ENCODE results near the gene CX3CR1. TPM values are rescaled to one million over a fixed set of nuclear protein-coding genes. Genes with fewer than 3 reads are reported as not detected.

CX3CR1 gene
- total and polyA plus RNA-seq, 2 donors (not counting 1 experiment from before 2014, with no cell fraction given) = 0.16 to 0.27 TPM

- no peak overlapping the region for H3K4me3 Mint-ChIP-seq
- POLR2A ChIA-PET = no interaction called here
Observed at GRCh38 chr3:39299279-39299678, 19.4 kb upstream of the CX3CR1 start.

More at GRCh38 chr3:39299279-39299678, 19.4 kb upstream of the CX3CR1 start:
- Mint-ChIP-seq H3K4me1 (no peaks in the 10 kb centered on the region), H3K27me3 (peaks cover 41% of the 10 kb centered on the region), H3K27ac (no peak overlapping the region), H3K9me3 (ENCODE audit: insufficient read depth) (peaks cover 16% of the 10 kb centered on the region)
- CTCF ChIA-PET = no interaction called here
- H3K36me3 ChIP-seq (replicated peaks in 1 of 2; ENCODE audit: control extremely low read depth in 1 of 2, control insufficient read depth in 1 of 2, extremely low read depth in 1 of 2, insufficient read depth in 2 of 2, low read length in 1 of 2) = no peaks in the 10 kb centered on the region
- no peak for TF ChIP-seq CTCF (IDR thresholded peaks at IDR 0.05)
- no peak for TF ChIP-seq EZH2 (IDR thresholded peaks at IDR 0.05; ENCODE audit: borderline replicate concordance, insufficient read depth, low read depth, low read length, poor library complexity, severe bottlenecking)
- ATAC-seq (ENCODE audit: low read depth) (no peak), DNase-seq (no peak)
- H4K20me1 ChIP-seq (ENCODE audit: control insufficient read depth, insufficient read depth, low read length, poor library complexity, severe bottlenecking) = no peaks in the 10 kb centered on the region
- H3K4me3 ChIP-seq (ENCODE audit: control extremely low read depth in 1 of 5, extremely low read depth in 1 of 5, insufficient read depth in 1 of 5, low read depth in 2 of 5, low read length in 4 of 5) = no peak overlapping the region
- H3K4me2 ChIP-seq (replicated peaks; ENCODE audit: low read depth, low read length, poor library complexity, severe bottlenecking) = no peak overlapping the region
- no peaks in the 10 kb centered on the region for H3K79me2 ChIP-seq (ENCODE audit: control insufficient read depth, insufficient read depth, low read length)
- no peak overlapping the region for H3K27ac ChIP-seq (ENCODE audit: low read length in 2 of 2)
- intact Hi-C loops (cut with micrococcal nuclease) = no loop called here
- no peak overlapping the region for H2AFZ ChIP-seq (ENCODE audit: insufficient read depth, low read depth, low read length, poor library complexity, severe bottlenecking)
- peaks cover 0 to 7% (median 5%) of the 10 kb centered on the region in 4 experiments for H3K27me3 ChIP-seq (replicated peaks in 1 of 4; ENCODE audit: control extremely low read depth in 1 of 4, control insufficient read depth in 3 of 4, insufficient read depth in 4 of 4, low read length in 3 of 4)
- H3K9ac ChIP-seq (ENCODE audit: low read length) = no peak overlapping the region
- no peaks in the 10 kb centered on the region for H3K4me1 ChIP-seq (ENCODE audit: control insufficient read depth in 2 of 2, insufficient read depth in 2 of 2, low read length in 2 of 2)
- H3K9me3 ChIP-seq (ENCODE audit: control extremely low read depth in 1 of 3, control insufficient read depth in 2 of 3, insufficient read depth in 1 of 3, low read length in 2 of 3) = peaks cover 3 to 34% (median 33%) of the 10 kb centered on the region in 3 donors

Measured in B cell (primary cell).